Activated effector memory CD4-positive, alpha-beta T cell treated with Interleukin-2 at 50 U/mL for 16 hours (primary cell): ENCODE data around the gene PTP4A1.
"Not testable (repeated sequence)": the region's sequence is repeated elsewhere in the genome, so short reads cannot be mapped to it uniquely, and the experiment has no call there.

Experiments used
- DNase-seq: peaks from one replicate; pipeline ENCODE4 v3.0.0-alpha.2; 2020

PTP4A1 gene

GRCh38 chr6:63584566-63584965 is 12.3 kb downstream of the PTP4A1 start:
- DNase-seq: no peak

GRCh38 chr6:63585652-63586051 is 13.4 kb downstream of the PTP4A1 start:
- DNase-seq: not testable (repeated sequence)

GRCh38 chr6:63589952-63590411 is 17.7 kb downstream of the PTP4A1 start:
- no peak for DNase-seq

DNA sequence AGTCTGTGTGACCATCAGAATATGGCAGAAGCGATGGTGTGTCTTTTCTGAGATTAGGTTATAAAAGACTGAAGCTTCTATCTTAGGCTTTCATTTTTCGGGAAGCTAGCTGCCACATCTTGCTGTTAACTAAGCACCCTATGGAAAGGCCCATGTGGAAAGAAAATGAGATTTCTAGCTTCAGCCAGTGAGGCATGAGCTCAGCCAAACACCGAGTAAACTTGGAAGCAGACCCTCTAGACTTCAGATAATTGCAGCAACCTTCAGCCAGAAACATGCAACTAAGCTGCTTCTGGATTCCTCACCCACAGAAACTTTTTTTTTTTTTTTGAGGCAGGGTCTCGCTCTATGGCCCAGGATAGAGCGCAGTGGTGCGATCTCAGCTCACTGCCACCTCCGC is 20.6 kb downstream of the PTP4A1 start:
- DNase-seq: no peak

- no peak for DNase-seq
These were observed 25.1 kb downstream of the PTP4A1 start for GRCh38 chr6:63597141-63598048.

GRCh38 chr6:63598049-63599036 is 26.1 kb downstream of the PTP4A1 start:
- DNase-seq: peak; percentile 61

- no peak for DNase-seq
These were observed 27.0 kb downstream of the PTP4A1 start for GRCh38 chr6:63599243-63599642.

DNA sequence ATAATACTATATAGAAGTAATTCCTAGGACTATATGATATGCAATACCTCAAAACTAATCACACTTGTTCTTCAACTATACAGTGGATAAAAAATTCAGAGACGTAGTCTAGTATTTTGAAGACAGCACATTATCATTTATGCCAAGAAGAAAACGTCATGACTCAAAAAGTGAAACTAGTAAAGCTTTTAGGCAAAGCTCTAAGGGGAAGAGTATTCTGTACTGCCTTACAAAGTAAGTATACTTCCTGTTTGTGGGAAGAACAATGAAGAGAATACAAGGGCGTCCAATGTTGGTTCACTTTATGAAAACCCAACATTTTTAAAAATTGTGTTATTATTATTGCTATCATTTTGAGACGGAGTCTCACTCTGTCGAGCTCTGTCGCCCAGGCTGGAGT is 27.9 kb downstream of the PTP4A1 start:
- DNase-seq: no peak

GRCh38 chr6:63609231-63609630 is 37.0 kb downstream of the PTP4A1 start:
- no peak for DNase-seq

DNA sequence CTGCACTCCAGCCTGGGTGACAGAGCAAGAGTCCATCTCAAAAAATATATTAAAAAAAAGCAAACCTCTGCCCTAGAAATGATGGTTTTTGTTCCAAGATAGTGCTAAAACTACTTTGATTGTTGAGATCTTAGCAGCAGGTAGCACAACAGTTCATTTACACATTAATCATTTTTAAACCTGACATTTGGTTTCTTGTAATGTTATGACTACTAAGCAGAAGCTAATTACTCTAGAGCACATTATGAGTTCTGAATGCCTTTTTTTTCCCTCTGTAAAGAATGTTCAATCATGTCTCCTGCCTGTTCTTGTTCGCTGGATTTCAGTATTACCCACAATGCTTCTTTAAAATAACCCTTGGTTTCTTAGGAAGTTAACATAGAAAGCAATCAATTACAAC is 38.7 kb downstream of the PTP4A1 start:
- no peak for DNase-seq

DNA sequence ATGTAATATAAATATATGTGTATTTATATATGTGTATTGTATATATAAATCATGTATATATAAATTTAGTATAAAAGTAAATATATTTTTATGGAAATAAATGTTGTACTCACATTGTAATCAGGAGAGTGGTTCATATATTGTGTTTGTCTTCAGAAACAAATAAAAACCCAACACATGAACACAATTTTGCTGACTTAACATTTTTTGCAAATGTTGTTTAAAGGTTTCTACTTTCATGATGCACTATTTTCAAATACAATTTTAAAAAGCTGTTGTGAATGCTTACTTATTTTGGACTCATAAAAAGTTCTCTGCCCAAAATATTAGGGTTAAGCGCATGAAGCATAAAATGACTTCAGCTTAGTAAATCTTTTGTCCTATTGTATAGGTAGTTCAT is 39.3 kb downstream of the PTP4A1 start:
- no peak for DNase-seq

- DNase-seq: no peak
These were observed 43.3 kb downstream of the PTP4A1 start for GRCh38 chr6:63615590-63615989.
